GM19372 (cell line): ENCODE data around the gene PIP4K2A.
"Not testable (repeated sequence)": the region's sequence is repeated elsewhere in the genome, so short reads cannot be mapped to it uniquely, and the experiment has no call there.

Experiments
- ATAC-seq: cut with Tn5 transposase; IDR thresholded peaks from one replicate; pipeline ENCODE4 v1.9.1; 2021; ENCODE audit warnings: mild to moderate bottlenecking, low read depth, moderate library complexity; ENCODE audit not compliant: unreplicated experiment

Gene PIP4K2A

GRCh38 chr10:22697800-22698199 lies 16.6 kb downstream of the PIP4K2A start:
- no peak for ATAC-seq

- ATAC-seq: no peak
Observed at GRCh38 chr10:22697101-22697500, 17.3 kb downstream of the PIP4K2A start.

GRCh38 chr10:22693860-22694259 lies 20.5 kb downstream of the PIP4K2A start:
- ATAC-seq: no peak

- ATAC-seq: no peak
Observed at GRCh38 chr10:22693371-22693784, 21.0 kb downstream of the PIP4K2A start.

- ATAC-seq: not testable (repeated sequence)
Observed at GRCh38 chr10:22692119-22692518, 22.3 kb downstream of the PIP4K2A start.

GRCh38 chr10:22690614-22691431 lies 23.6 kb downstream of the PIP4K2A start:
- no peak for ATAC-seq

- ATAC-seq: no peak
Observed at GRCh38 chr10:22690158-22690557, 24.2 kb downstream of the PIP4K2A start.

GRCh38 chr10:22686347-22686746 lies 28.0 kb downstream of the PIP4K2A start:
- ATAC-seq: no peak

GRCh38 chr10:22685926-22686325 lies 28.5 kb downstream of the PIP4K2A start:
- ATAC-seq: no peak

GRCh38 chr10:22684699-22685098 lies 29.7 kb downstream of the PIP4K2A start:
- no peak for ATAC-seq

- peak; percentile 45 for ATAC-seq
Observed at GRCh38 chr10:22683140-22683389, 31.3 kb downstream of the PIP4K2A start.

GRCh38 chr10:22682237-22683139 lies 31.9 kb downstream of the PIP4K2A start:
- no peak for ATAC-seq

GRCh38 chr10:22681783-22682183 lies 32.6 kb downstream of the PIP4K2A start:
- ATAC-seq: no peak

GRCh38 chr10:22681301-22681700 lies 33.1 kb downstream of the PIP4K2A start:
- ATAC-seq: no peak

- ATAC-seq: no peak
Observed at GRCh38 chr10:22679608-22680007, 34.8 kb downstream of the PIP4K2A start.

- no peak for ATAC-seq
Observed at GRCh38 chr10:22677333-22677732, 37.0 kb downstream of the PIP4K2A start.

GRCh38 chr10:22676435-22676834 lies 37.9 kb downstream of the PIP4K2A start:
- ATAC-seq: no peak

GRCh38 chr10:22674573-22674930 lies 39.8 kb downstream of the PIP4K2A start:
- no peak for ATAC-seq

GRCh38 chr10:22673785-22674572 lies 40.4 kb downstream of the PIP4K2A start:
- ATAC-seq: no peak

GRCh38 chr10:22673091-22673392 lies 41.3 kb downstream of the PIP4K2A start:
- no peak for ATAC-seq
